NOMO-1 treated with dmso at 0.1 percent for 144 hours (cell line): ENCODE data around the gene C1orf226.
A peak's percentile ranks its signal among the peaks of the same experiment; 100 is the strongest.

Experiments
- DNase-seq: peaks from one replicate; lab custom pipeline; 2025; ENCODE audit not compliant: unreplicated experiment; lab: John Stamatoyannopoulos, UW

Gene C1orf226, protein sequence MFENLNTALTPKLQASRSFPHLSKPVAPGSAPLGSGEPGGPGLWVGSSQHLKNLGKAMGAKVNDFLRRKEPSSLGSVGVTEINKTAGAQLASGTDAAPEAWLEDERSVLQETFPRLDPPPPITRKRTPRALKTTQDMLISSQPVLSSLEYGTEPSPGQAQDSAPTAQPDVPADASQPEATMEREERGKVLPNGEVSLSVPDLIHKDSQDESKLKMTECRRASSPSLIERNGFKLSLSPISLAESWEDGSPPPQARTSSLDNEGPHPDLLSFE

GRCh38 chr1:162381383-162381782 lies at the start of gene C1orf226:
C1orf226 (plus strand) TSS chr1:162381728; CDS start chr1:162381902, 174 bp downstream.
- no peak for DNase-seq

GRCh38 chr1:162333991-162334390 lies 47.5 kb upstream of the C1orf226 start:
- no peak for DNase-seq

DNA sequence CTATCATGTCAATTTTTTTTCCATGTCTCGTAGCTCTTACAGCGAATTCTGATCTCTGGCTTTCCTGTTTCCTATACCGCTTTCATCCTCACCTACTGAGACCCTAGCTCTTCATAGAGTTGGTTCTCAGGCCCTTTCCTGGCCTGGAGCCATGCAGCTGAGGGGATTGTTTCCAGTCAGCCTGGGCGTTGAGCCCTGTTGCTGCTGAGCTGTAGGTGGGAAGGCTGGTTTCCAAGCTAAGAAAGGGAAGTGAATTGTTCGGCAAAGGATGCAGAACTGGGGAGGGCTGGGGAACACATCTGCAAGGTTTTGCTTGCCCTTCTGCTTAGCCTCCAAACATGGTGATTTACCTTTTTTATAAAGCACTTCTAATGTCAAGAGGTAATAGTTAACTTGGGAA lies 46.4 kb upstream of the C1orf226 start:
- no peak for DNase-seq

DNA sequence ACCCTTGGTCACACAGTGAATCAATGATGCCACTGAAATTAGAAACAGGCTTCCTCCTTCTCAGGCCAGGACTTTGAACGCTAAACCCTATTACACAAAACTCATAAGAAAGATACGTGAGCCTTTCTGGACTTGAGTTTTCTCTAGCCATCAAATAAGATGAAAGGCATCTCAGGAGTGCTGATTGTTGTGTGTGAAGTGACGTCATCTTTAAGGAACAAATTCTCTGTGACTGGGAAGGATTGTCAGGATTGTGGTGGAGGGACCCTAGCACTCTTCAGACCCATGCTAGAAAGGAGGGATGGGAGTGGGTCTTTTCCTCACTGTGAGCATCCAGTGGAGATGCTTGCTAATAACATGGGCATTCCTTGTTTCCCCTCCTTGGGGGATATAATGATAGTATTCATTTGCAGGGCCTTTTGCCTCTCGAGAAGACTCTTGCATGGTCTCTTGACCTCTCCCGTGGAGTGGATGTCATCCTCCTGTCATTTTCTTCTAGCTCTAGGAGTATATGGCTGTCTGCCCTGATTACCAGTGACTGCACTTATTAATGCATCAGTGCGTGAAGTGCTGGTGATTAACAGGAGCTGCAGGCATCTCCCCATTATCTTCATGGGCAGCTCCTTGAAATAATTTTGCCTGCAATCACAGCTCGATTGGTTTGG lies 44.8 kb upstream of the C1orf226 start:
- no peak for DNase-seq

DNA sequence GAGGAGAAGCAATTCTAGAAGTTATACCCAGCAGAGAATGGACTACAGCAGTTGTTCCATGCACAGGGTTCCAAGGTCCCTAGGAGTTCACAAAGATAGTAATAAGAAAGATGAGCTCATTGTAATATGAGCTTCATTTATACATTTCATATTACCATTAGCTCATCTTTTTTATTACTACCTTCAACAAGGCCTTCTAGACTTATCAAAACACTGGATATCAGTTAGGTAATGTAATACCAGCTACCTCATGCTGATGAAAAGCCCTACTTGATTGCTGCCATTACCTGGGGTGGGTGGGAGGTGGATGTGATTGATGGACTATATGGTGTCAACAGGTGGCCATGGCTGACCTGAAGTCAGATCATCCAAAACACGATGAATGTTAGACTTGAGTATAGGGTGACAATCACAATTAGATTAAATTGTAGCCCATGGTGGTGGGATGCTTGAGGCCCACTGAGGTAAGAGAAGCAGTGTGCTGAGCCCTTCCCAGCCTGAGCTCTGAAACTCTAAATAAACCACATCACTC lies 39.0 kb upstream of the C1orf226 start:
- no peak for DNase-seq

- DNase-seq: no peak
These were observed 38.1 kb upstream of the C1orf226 start for GRCh38 chr1:162343470-162343869.

GRCh38 chr1:162347281-162347680 lies 34.2 kb upstream of the C1orf226 start:
- no peak for DNase-seq

DNA sequence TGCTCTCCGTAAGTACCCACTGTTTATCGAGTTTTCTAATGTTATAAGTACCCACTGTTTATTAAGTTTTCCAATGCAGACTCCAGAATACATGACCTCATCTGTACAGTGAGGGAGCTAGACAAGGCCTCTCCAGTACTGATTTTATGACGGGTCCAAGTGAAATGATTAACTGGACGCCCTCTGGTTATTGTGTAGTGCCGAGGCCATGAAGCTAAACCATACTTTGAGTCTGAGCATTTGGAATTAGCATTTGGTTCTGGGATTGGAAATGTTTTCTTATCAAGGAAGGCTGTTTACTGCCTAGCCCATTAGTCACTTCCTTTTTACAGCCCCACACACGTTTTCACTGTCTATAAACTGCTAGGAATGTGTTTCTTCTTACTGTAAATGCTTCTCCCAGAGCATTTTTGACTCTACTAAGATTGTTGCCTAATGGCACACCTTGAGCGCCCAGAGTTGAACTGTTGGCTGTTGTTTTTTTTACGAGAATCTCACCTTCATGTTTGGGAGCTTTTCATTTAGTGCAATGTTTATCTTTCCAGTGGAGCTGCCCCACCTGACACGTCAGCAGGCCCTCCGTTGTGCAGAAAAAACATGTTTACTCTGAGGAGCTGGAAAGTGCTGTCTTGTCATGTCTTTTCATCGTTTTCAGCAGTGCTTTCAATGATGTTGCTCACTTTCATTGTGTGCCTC lies 31.7 kb upstream of the C1orf226 start:
- no peak for DNase-seq

DNA sequence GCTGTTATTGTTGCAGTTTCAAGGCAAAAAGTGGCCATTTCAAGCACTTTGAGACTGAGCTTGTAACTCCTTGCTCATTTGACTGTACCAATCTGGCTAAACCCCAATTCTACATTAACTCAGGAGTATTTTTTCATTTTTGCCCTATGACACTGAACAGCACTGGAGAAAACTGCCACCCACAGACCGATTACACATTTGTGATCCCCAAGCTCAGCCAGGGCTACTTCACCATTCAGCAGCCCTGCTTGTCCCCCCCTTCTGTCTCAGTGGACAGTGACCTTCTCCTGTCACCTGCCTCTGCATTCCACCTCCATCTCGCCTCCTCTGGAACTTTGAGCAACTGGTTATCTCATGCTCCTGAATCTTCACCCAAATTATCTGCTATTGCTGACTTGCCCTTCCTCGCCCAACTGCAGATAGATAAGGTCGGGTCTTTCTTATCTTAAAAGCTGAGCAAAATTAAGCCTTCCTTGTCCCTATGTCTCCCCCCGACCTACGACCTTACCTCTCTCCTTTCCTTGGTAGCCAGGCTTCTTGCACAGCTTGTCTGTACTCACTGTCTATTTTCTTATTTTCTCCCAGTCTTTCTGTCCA lies 30.2 kb upstream of the C1orf226 start:
- no peak for DNase-seq

- peak; percentile 37 for DNase-seq
These were observed 29.7 kb upstream of the C1orf226 start for GRCh38 chr1:162351874-162352273.

DNA sequence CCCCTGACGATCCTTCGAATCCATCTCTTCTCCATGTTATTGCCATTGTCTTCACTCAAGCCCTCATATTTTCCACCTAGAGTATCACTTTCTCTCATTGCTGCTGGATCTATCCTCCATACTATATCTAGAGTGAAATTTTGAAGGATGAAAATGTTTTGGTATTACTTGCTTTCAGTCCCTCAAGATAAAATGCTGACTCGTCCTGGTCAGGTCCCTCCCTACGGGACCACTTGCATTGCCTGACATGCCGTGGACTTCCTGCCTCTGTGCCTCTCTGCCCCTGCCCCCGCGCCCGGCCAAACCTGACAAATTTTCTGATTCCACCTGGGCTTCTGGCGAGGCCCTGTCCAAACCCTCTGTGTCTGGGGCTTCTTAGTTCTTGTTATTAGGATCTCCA lies 28.4 kb upstream of the C1orf226 start:
- DNase-seq: no peak

- no peak for DNase-seq
These were observed 27.8 kb upstream of the C1orf226 start for GRCh38 chr1:162353702-162354101.

DNA sequence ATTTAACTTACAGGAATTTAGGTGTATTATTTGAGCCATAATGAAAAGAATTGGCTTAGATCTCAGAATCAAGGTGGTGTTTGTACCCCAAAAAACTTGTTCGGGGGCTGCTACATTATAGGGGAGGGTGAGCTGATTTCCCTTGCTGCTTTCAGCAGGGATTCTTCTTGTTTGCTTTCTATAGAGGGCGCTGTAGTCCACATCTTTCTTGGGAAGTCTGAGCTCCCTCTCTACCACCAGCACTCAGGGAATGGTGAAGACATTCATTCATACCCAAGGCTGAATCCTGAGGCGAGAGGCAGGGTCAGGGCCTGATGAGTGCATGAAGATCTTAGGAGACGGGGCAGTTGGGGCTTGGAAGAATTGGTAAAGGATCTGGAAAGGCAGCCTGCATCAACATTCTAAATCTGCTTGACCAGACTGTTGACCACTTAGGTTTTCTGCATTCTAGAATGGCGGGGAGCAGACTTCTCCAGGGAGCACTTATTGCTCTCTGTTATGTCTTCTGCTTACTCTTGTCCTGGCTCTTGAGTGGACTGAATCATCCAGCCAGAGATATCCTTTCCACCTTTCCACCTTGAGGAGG lies 23.8 kb upstream of the C1orf226 start:
- no peak for DNase-seq

- no peak for DNase-seq
These were observed 22.6 kb upstream of the C1orf226 start for GRCh38 chr1:162358928-162359327.

- no peak for DNase-seq
These were observed 21.8 kb upstream of the C1orf226 start for GRCh38 chr1:162359523-162360236.

DNA sequence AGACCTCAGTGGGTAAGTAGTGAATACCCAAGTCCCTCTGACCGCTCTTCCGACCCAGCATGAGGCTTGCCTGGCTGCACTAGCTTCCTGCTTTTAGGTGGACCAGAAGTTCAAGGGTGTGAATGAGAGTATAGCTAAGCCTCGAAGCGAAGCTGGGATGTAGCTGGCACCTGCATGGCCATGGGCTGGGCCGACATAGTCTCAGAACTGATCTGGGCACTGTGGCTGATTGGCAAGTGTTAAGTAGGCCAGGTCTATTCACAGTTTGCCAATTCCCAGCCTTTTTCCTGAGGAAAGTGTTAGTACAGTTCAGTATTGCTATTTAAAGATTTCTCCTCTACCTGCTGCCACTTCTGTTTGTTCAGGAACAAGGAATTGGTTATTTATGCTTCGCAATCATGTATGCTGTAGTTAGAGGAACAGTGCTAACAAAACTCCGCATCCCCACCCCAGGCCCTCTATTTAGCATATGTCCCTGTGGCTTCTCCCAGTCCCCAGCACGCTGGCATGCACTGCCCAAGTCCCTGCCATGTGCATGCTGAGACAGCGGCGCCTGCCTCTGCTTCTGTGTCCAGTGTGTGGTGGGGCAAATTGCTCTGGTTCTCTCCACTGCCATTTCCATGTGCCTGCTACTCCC lies 21.2 kb upstream of the C1orf226 start:
- DNase-seq: no peak

GRCh38 chr1:162360874-162361260 lies 20.7 kb upstream of the C1orf226 start:
- DNase-seq: no peak

- no peak for DNase-seq
These were observed 20.2 kb upstream of the C1orf226 start for GRCh38 chr1:162361349-162361748.

GRCh38 chr1:162363823-162364222 lies 17.7 kb upstream of the C1orf226 start:
- DNase-seq: no peak

DNA sequence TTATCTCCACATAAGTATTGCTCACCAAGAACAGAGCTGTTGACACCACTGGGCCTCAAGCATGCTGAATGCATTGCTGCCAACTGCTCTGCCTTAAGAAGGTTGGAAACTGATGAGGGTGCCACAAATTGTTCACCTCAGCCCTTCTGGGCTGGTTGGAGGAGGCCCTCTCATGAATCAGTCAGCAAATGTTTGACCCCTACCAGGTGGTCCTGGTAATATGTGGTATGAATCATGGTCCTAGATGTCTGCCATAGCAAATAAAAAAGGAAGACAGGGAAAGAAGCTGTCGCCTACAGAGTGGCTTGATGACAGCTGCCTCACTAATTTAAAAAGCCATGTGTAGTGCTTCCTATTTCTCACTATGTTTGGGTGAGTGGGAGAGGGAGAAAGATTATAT lies 17.0 kb upstream of the C1orf226 start:
- DNase-seq: no peak
